Measurements from ENCODE around the gene EIF2D.
A peak's percentile ranks its signal among the peaks of the same experiment; 100 is the strongest.
"Not testable (repeated sequence)": the region's sequence is repeated elsewhere in the genome, so short reads cannot be mapped to it uniquely, and the experiment has no call there.

Gene EIF2D

DNA sequence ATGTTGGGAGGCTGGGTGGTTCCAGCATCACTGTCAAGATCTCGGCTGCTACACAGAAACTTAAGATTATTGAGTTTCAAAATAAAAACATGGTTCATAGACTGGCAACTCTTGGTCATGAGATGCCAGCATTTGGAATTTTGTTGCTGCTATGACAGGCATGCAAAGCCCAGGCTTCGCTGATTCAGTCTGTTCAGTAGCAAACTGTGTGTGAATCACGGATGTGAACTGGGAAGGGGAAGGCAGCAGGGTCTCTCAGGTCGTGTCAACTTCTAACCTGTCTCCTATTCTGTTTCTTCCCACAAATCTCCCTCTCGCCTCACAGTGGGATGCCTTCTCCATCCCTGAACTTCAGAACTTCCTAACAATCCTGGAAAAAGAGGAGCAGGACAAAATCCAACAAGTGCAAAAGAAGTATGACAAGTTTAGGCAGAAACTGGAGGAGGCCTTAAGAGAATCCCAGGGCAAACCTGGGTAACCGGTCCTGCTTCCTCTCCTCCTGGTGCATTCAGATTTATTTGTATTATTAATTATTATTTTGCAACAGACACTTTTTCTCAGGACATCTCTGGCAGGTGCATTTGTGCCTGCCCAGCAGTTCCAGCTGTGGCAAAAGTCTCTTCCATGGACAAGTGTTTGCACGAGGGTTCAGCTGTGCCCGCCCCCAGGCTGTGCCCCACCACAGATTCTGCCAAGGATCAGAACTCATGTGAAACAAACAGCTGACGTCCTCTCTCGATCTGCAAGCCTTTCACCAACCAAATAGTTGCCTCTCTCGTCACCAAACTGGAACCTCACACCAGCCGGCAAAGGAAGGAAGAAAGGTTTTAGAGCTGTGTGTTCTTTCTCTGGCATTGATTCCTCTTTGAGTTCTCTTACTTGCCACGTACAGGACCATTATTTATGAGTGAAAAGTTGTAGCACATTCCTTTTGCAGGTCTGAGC lies 25.5 kb downstream of the EIF2D start:
- DNase-seq, result peak; percentile 25

- DNase-seq, result no peak
Observed at GRCh38 chr1:206584683-206585082, 27.6 kb downstream of the EIF2D start.

DNA sequence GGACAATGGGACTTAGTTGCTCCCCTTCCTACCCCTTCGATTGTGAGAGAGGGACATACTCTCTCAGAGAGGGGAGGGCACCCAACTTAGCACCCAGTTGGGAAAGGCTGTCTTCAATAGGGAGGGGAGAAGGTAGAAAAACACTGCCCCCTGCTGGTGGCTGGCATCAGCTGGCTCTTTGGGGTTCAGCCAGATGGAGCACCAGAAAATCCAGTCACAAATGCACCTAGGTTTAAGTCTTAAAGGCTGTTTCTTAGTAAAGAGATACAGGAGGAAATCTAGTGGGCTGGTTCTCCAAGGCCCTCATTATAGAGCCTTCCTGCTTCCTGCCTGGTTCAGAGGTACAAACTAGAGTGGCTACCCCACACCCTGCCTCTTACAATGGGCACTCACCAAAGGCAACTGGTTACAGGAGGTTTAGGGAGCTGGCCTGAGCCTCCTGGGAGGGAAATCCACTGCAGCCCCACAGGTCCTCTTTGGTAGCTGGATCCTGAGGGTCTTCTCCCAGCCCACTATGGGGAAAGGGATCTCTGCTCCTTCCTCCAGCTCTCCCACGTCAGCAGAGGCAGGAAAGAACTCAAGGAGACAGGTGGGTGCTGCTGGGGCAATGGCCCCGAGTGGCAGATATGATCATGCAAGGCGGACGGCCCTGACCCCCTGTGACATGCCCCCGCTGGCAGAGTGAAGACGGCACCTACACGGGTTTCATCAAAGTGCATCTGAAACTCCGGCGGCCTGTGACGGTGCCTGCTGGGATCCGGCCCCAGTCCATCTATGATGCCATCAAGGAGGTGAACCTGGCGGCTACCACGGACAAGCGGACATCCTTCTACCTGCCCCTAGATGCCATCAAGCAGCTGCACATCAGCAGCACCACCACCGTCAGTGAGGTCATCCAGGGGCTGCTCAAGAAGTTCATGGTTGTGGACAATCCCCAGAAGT lies 28.3 kb downstream of the EIF2D start:
- peak; percentile 86 for DNase-seq

DNA sequence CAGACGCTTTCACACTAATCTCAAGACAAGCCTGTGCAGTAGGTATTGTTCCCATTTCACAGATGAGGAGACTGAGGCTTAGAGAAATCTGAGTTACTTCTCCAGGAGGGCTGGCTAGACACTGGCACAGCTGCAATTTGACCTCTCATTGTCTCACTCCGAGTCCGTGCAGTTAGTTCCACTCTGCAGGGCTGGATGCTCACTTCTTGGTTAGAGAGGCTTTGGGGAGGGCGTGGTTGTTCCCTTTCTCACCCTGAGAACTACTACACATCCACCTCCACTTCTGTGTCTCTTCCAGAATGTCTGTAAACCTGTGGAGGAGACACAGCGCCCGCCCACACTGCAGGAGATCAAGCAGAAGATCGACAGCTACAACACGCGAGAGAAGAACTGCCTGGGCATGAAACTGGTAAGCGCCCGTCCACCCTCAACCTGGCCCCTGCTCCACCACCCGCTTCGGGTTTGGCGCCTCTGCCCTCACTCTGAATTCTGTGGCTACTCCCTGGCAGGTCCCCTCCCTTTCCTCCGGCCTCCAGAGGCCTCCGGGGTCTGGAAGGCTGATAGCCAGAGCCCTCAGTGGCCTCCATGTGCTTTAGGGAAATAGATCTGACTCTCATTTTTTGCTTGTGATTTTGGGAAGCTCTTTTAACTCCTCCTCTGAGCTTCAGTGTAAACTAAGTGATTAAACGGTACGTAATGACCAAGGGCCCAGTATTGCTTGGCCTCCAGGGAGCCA lies 29.1 kb downstream of the EIF2D start:
- DNase-seq, result no peak

DNA sequence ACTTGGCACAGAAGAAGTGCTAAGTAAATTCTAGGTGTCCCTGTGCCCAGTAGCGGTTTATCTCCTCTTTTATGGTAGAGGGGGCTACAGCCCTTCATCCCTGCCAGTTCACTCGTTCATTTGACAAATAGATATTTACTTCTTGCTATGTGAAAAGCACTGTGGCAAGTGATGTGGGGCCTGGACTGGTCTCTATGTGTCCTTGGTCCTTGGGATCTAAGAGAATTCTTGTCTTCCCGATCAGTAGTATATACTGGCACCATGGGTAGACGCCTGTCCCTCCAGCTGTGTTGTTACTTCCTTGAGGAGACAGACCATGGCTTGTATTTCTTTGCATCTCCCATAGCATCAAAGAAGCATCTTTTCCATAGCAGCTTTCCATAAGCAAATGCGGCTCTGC lies 29.7 kb downstream of the EIF2D start:
- no peak for DNase-seq

DNA sequence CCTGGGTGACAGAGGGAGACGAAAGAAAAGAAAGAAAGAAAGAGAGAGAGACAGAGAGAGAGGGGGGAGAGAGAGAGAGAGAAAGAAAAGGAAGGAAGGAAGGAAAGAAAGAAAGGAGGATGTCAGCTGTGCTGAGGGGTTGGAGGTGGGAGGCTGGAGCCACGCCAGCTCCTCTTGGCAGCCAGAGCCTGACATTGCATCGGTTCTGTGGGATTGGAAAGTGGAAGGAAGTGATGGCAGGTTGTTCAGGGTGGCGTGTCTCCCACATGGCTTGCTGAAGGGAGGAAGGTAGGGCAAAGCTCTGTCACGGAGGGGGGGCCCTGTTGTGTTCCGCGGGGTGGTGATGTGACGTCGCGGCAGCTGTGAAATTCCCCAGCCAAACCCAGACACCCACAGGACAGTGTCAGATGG lies 30.7 kb downstream of the EIF2D start:
- no peak for DNase-seq

DNA sequence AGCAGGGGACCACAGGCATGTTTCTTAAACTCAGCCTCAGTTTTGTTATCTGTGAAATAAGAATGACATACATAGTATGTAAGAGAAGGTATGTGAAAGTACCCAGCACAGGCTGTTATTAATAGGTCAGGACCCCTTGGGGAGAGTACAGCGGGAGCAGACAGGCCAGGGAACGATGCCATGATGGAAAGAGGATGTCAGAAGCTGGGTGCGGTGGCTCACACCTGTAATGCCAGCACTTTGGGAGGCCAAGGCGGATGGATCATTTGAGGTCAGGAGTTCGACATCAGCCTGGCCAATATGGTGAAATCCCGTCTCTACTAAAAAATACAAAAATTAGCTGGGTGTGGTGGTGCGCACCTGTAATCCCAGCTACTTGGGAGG lies 31.2 kb downstream of the EIF2D start:
- not testable (repeated sequence) for DNase-seq

DNA sequence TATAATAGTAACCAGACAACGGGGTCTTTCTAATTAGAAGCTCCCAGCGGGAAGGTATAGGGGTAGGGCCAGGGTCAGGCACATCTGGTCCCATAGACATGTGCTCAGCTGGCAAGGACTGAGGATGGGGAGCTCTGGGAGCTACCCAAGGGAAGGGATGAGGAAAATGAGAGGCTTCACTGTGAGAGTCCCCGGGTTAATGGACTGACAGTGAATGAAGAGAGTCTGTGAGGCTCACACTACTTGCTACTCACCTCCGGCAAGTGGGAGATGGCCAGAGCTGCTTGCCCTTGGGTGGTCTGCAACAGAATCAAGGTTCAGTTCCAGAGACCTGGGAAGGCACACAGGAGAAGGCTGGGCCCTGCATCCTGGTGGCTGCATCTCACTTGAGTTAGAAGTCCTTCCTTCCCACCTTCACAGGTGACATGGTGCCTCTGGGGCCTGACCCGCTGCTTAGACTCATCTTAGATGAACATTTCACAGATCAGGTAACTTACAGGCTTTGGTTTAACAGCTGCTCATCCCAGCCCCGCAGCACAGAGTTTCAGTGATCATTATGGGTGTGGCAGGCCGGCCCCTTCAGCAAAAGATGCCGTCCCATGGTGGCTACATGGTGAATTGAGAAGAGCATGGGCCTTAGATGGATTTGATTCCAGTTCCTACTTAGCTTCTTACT lies 31.7 kb downstream of the EIF2D start:
- no peak for DNase-seq

DNA sequence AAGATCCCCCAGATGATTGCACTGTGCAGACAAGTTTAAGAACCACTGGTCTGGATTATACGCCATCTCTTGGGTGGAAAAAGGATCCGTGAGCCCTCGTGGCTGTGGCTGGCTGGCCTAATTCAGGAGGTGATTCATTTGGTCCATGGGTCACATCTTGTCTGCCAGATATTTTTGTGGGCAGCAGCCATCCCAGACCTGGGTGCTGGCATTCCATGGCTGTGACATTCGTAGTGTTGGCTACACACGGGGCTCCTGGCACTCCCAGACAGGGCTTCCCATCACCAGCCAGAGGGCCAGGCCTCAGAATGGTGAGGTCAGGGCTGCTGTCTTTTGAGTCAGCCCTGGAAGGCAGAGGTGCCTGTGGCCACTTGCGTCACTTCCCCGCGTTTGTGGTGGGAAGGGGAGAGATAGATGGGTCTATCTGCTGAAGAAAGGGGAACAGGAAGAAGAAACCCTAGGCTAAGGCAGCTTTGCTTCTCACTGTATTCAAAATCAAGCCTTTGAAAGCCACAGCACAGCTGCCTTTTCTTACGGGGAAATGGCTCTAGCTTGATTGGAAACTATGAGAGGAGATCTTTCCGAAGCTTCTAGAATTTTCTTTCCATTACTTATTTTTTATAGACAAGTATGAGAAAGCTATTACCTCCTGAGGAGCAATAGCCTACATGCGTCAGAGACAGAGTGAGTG lies 32.4 kb downstream of the EIF2D start:
- no peak for DNase-seq

- no peak for DNase-seq
Observed at GRCh38 chr1:206578978-206579374, 33.3 kb downstream of the EIF2D start.

GRCh38 chr1:206578068-206578977 lies 33.9 kb downstream of the EIF2D start:
- DNase-seq, result no peak

DNA sequence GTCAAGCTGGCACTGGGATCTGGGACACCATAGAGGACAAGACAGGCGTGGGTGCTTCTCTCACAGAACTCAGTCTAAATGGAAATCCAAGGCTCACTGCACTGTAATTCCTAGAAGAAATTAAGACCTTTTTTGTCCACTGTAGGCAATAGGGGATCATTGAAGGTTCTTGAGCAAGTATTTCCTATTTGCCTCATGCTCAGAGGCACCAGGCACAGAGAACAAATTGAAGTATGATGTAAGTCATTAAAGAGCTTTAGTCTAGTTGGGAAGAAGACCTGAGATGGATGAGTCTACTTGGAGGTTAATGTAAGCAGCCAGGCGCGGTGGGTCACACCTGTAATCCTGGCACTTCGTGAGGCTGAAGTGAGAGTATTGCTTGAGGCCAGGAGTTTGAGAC lies 34.6 kb downstream of the EIF2D start:
- no peak for DNase-seq

GRCh38 chr1:206575894-206576737 lies 36.1 kb downstream of the EIF2D start:
- DNase-seq, result no peak

DNA sequence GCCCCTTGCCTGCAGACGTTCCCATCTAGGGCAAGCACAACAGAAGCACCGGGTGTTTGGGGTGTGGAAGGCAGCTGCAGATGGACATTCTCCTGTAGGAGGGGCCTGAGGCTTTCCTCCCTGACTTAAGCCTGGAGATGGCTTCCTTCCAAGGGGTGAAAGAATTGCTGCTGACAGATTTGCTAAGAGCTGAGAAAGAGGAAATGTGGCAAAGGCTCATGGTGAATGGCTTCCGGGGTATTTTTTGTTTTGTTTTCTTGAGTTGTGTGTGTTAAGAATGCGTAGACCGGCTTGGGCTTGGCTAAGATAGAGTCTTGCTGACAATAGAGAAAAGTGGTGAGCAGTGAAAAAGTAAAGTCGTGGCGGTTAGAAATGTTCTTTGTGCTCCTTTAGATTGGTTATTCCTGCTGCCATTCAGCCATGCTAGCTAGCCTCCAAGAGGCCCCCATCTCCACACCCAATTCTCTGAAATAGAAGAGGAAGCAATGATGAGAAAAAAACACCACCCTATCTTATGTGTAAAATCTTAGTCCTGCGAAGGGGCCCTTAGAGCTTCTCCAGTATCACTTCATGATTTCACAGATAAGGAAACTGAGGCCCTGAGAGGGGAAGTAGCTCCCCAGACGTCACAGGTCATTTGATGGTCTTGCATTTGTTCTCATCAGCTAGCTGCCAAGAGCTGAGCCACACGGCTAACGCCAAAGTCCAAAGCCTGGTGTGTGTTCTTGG lies 36.9 kb downstream of the EIF2D start:
- DNase-seq, result peak; percentile 60

DNA sequence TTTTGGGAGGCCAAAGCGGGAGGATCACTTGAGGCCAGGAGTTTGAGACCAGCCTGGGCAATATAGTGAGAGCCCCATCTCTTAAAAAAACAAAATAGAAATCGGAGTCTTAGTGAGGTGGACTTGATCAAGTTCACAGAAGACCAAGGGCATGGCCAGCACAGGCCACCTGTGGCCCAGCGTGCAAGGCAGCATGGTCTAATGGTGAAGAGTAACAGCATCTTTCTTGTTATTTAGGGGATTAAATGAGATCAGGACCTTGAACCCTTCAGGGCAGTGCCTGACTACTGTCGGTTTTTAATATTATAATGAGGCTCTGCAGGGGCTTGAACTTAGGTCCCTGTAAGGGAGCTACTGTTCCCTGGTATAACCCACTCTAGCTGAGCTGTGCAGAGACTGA lies 38.5 kb downstream of the EIF2D start:
- DNase-seq, result no peak

DNA sequence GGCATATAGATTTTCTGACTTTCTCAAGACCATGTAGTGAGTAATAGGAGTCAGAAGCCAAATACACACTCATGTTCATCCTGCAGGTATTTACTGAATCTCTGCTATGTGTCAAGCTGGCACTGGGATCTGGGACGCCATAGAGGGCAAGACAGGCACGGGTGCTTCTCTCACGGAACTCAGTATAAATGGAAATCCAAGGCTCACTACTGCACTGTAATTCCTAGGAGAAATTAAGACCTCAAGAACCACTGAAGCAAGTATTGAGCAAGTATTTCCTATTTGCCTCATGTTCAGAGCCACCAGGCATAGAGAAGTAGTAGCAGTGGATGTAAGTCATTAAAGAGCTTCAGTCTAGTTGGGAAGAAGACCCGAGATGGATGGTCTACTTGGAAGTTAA lies 38.9 kb downstream of the EIF2D start:
- no peak for DNase-seq

DNA sequence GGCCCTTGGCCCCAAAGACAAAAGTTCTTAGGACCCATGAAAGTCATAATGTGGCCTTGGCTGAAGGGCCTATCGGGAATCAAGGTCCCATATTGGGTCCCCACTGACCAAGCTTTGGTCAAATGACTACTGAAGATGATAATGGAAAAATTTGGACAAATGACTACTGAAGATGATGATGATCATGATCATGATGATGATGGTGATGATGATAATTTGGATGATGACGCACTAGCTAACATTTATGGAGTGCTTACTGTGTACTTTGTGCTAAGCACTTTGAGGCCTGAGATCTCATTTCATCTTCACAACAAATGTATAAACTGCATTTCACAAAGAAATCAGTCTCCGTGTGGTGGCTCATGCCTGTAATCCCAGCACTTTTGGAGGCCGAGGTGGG lies 39.4 kb downstream of the EIF2D start:
- DNase-seq, result no peak

GRCh38 chr1:206570529-206570928 lies 41.7 kb downstream of the EIF2D start:
- no peak for DNase-seq

GRCh38 chr1:206569556-206569955 lies 42.7 kb downstream of the EIF2D start:
- no peak for DNase-seq
